ENCODE data around the gene SIPA1.

SIPA1 gene

DNA sequence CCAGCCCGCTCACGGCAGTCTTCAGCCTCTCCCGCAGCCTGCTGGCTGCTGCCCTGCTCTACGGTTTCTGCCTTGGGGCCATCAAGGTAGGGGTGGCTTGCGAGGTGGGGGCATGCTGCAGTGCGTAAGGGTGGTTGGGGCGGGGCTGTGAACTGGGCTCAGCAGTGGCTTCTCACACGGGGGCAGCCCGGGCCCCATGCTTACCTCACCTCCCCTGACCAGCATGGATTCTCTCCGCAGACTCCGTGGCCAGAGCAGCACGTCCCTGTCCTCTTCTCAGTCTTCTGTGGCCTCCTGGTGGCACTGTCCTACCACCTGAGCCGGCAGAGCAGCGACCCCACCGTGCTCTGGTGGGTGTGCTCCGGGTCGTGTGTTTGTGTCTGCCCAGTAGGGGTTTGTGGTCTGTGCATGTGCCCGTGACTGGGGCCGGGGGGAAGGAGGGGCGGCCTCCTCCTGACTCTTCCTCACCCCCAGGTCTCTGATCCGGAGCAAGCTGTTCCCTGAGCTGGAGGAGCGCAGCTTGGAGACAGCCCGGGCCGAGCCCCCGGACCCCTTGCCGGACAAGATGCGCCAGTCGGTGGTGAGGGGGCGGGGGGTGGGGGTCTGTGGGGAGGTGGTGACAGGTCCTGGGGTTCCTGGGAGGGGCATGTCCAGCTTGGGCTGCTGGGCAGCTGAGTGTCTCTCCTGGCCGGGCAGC is 12.8 kb upstream of the SIPA1 start:
- Mint-ChIP-seq H3K9me3 (no peaks in the 10 kb centered on the region), H3K36me3 (ENCODE audit: low read depth) (peaks cover 12% of the 10 kb centered on the region), H3K4me1 (no peaks in the 10 kb centered on the region), H3K4me3 (no peak overlapping the region), H3K27me3 (ENCODE audit: low read depth) (no peaks in the 10 kb centered on the region), H3K27ac (no peak overlapping the region)
- TF ChIP-seq, protein P1, sequence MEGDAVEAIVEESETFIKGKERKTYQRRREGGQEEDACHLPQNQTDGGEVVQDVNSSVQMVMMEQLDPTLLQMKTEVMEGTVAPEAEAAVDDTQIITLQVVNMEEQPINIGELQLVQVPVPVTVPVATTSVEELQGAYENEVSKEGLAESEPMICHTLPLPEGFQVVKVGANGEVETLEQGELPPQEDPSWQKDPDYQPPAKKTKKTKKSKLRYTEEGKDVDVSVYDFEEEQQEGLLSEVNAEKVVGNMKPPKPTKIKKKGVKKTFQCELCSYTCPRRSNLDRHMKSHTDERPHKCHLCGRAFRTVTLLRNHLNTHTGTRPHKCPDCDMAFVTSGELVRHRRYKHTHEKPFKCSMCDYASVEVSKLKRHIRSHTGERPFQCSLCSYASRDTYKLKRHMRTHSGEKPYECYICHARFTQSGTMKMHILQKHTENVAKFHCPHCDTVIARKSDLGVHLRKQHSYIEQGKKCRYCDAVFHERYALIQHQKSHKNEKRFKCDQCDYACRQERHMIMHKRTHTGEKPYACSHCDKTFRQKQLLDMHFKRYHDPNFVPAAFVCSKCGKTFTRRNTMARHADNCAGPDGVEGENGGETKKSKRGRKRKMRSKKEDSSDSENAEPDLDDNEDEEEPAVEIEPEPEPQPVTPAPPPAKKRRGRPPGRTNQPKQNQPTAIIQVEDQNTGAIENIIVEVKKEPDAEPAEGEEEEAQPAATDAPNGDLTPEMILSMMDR (IDR thresholded peaks at IDR 0.05; ENCODE audit: unreplicated experiment in 3 of 3), result no peak

DNA sequence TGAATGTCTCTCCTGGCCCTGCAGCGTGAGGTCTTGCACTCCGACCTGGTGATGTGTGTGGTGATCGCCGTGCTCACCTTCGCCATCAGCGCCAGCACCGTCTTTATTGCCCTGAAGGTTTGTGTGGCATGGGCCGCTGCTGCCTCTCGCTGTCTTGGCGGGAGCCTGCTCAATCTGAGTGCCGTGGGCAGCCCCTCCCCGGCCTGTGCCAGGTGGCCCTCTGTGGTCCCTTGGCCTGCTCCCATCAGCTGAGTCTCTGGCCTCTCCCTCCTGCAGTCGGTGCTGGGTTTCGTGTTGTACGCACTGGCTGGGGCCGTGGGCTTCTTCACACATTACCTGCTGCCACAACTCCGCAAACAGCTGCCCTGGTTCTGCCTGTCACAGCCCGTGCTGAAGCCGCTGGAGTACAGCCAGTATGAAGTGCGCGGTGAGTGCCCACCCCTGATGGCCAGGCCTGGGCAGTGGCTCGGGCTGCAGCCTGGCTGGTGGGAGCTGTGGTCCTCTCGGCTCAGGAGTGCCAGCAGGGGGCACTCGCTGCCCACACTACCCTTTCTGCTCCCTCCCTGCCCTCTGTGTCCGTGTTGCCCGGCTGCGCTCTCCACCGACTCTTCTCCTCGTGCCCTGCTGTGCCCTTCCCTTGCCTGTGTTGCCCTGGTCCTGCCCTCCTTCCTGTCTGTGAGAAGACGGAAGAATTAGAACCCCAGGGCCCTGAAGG is 12.1 kb upstream of the SIPA1 start:
- Mint-ChIP-seq H3K27ac (no peak overlapping the region), H3K9me3 (no peaks in the 10 kb centered on the region), H3K4me3 (no peak overlapping the region), H3K4me1 (no peaks in the 10 kb centered on the region), H3K27me3 (ENCODE audit: low read depth) (no peaks in the 10 kb centered on the region), H3K36me3 (ENCODE audit: low read depth) (peaks cover 12% of the 10 kb centered on the region)
- TF ChIP-seq, protein P1 (IDR thresholded peaks at IDR 0.05; ENCODE audit: unreplicated experiment in 3 of 3), result peak; percentile 48 to 55 (median 48)

DNA sequence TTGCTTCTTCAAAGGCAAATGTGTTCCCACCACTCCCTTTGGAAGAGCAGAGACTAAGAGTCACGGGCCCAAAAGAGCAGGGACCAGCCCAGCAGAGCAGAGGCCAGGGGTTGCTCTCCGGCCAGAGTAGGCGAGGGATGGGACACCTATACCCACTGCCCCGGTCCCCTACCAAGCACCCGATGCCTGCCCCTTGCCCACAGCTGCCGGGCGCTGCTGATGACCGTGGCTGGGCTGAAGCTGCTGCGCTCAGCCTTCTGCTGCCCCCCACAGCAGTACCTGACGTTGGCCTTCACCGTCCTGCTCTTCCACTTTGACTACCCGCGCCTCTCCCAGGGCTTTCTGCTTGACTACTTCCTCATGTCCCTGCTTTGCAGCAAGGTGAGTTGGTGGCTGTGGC is 10.7 kb upstream of the SIPA1 start:
- Mint-ChIP-seq H3K27ac (no peak overlapping the region), H3K4me1 (no peaks in the 10 kb centered on the region), H3K36me3 (ENCODE audit: low read depth) (peaks cover 16% of the 10 kb centered on the region), H3K9me3 (no peaks in the 10 kb centered on the region), H3K27me3 (ENCODE audit: low read depth) (no peaks in the 10 kb centered on the region), H3K4me3 (no peak overlapping the region)
- TF ChIP-seq, protein P1 (IDR thresholded peaks at IDR 0.05; ENCODE audit: unreplicated experiment in 3 of 3), result no peak

DNA sequence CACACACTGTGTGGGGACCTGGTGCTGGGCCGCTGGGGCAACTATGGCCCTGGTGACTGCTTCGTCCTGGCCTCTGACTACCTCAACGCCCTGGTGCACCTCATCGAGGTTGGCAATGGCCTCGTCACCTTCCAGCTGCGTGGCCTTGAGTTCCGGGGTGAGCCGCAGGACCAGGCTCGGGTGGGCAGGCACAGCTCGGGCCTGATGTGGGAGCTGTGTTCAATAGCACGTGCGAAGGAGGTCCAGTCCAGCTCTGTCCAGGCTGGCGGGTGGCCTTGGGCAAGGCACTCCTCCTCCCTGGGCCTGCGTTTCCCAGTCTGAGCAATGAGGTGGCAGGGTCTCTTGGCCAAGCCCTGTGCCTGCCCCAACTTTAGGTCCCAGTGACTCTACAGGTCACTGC is 8.3 kb upstream of the SIPA1 start:
- no peaks in the 10 kb centered on the region for H3K4me1 Mint-ChIP-seq
- no peak overlapping the region for H3K4me3 Mint-ChIP-seq
- H3K9me3 Mint-ChIP-seq, result no peaks in the 10 kb centered on the region
- TF ChIP-seq, protein P1 (IDR thresholded peaks at IDR 0.05; ENCODE audit: unreplicated experiment in 3 of 3), result no peak
- H3K27me3 Mint-ChIP-seq (ENCODE audit: low read depth), result no peaks in the 10 kb centered on the region
- H3K36me3 Mint-ChIP-seq (ENCODE audit: low read depth), result peaks cover 12% of the 10 kb centered on the region
- no peak overlapping the region for H3K27ac Mint-ChIP-seq

DNA sequence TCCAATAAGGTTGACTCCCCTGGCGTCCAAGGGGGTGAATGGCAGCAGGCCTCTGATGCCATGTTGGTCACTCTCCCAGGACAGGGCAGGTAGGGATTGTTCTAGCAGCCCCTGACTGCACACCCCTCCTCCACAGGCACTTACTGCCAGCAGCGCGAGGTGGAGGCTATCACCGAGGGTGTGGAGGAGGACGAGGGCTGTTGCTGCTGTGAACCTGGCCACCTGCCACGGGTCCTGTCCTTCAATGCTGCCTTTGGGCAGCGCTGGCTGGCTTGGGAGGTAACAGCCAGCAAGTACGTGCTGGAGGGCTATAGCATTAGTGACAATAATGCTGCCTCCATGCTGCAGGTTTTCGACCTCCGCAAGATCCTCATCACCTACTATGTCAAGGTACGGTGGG is 7.7 kb upstream of the SIPA1 start:
- Mint-ChIP-seq H3K27me3 (ENCODE audit: low read depth) (no peaks in the 10 kb centered on the region), H3K4me3 (no peak overlapping the region), H3K9me3 (no peaks in the 10 kb centered on the region), H3K36me3 (ENCODE audit: low read depth) (peaks cover 12% of the 10 kb centered on the region), H3K27ac (no peak overlapping the region), H3K4me1 (no peaks in the 10 kb centered on the region)
- TF ChIP-seq, protein P1 (IDR thresholded peaks at IDR 0.05; ENCODE audit: unreplicated experiment in 3 of 3), result no peak
